Natural killer cell (primary cell): ENCODE data around the gene BCAS3. TPM values are rescaled to one million over a fixed set of nuclear protein-coding genes. Genes with fewer than 3 reads are reported as not detected.

Experiments used
- ATAC-seq, 3 donors: fragments of 150-1000 bp in 2 of 3; fragments of 200-7000 bp in 1 of 3; cut with Tn5 transposase; 1 replicate in 1 of 3; 2 replicates in 2 of 3; pipeline ENCODE4 v1.10.0; 2021; ENCODE audit warnings: mild to moderate bottlenecking in 2 of 3, moderate library complexity in 2 of 3
- DNase-seq, 2 donors: peaks; one replicate each; pipeline versions ENCODE4 v3.0.0 to v3.0.0-alpha.2; 2013 to 2021; ENCODE audit warnings: mixed read lengths in 1 of 2
- H3K27ac ChIP-seq: one replicate; pipeline ENCODE4 v1.5.1; 2013; ENCODE audit warnings: mild to moderate bottlenecking, low read length
- H3K27me3 ChIP-seq: one replicate; pipeline ENCODE4 v1.6.1; 2013; ENCODE audit warnings: low read length; ENCODE audit not compliant: control insufficient read depth, insufficient read depth
- H3K36me3 ChIP-seq: one replicate; pipeline ENCODE4 v1.6.1; 2013; ENCODE audit warnings: low read length; ENCODE audit not compliant: control insufficient read depth, insufficient read depth
- H3K4me1 ChIP-seq: one replicate; pipeline ENCODE4 v1.6.1; 2013; ENCODE audit warnings: low read length; ENCODE audit not compliant: control insufficient read depth, insufficient read depth
- H3K4me3 ChIP-seq: one replicate; pipeline ENCODE4 v1.5.1; 2013; ENCODE audit warnings: low read length
- H3K9me3 ChIP-seq: one replicate; pipeline ENCODE4 v1.6.1; 2013; ENCODE audit warnings: low read length; ENCODE audit not compliant: control insufficient read depth, insufficient read depth
- H3K27ac Mint-ChIP-seq, 2 donors: one replicate each; pipeline ENCODE4 v1.8.0; 2022; ENCODE audit warnings: mild to moderate bottlenecking in 2 of 2, mixed read lengths in 2 of 2, moderate library complexity in 1 of 2
- H3K27me3 Mint-ChIP-seq, 2 donors: one replicate each; pipeline ENCODE4 v1.8.0; 2022; ENCODE audit warnings: low read depth in 2 of 2, mixed read lengths in 2 of 2
- H3K36me3 Mint-ChIP-seq: one replicate; pipeline ENCODE4 v1.8.0; 2022; ENCODE audit warnings: mixed read lengths
- H3K4me1 Mint-ChIP-seq, 2 donors: one replicate each; pipeline ENCODE4 v1.8.0; 2022; ENCODE audit warnings: mixed read lengths in 2 of 2
- H3K4me3 Mint-ChIP-seq: one replicate; pipeline ENCODE4 v1.8.0; 2022; ENCODE audit warnings: mild to moderate bottlenecking, moderate library complexity, mixed read lengths
- H3K9me3 Mint-ChIP-seq, 2 donors: one replicate each; pipeline ENCODE4 v1.8.0; 2022; ENCODE audit warnings: mixed read lengths in 2 of 2
- CTCF ChIP-seq: fragments of 200-600 bp; IDR thresholded peaks from one replicate; pipeline ENCODE4 v1.8.0; 2022; ENCODE audit warnings: antibody characterized with exemption
- WGBS: methylation state at CpG from one replicate; pipeline ENCODE4 v1.1.7; 2013; ENCODE audit warnings: missing lambda C conversion rate; ENCODE audit not compliant: insufficient coverage; 5-methylcytosine and 5-hydroxymethylcytosine counted together
- intact Hi-C: fragments of 100-400 bp; cut with micrococcal nuclease; formaldehyde crosslinking; loops from one replicate; pipeline ENCODE4 v1.14.2; 2022
- total RNA-seq, 4 donors: library from RNA; stranded (reverse); fragments of 120-200 nt in 1 of 4; gene quantifications; one replicate each; pipeline versions ENCODE4 v1.2.3 to v1.2.4, GENCODE V29; 2013 to 2022

Gene BCAS3
- total RNA-seq, 3 donors from 2014 or later (not counting 1 experiment from before 2014, with no cell fraction given) = 60.5 to 87.8 (median 72.0) TPM

- Mint-ChIP-seq H3K27ac (no peak overlapping the region), H3K36me3 (no peaks in the 10 kb centered on the region), H3K4me3 (no peak overlapping the region), H3K27me3 (peaks cover 18 to 19% of the 10 kb centered on the region in 2 donors), H3K4me1 (peaks cover 5 to 11% of the 10 kb centered on the region in 2 donors), H3K9me3 (no peaks in the 10 kb centered on the region)
- no peak overlapping the region for H3K27ac ChIP-seq
- TF ChIP-seq CTCF = no peak
- H3K27me3 ChIP-seq = peaks cover 22% of the 10 kb centered on the region
- H3K36me3 ChIP-seq = no peaks in the 10 kb centered on the region
- DNase-seq (no peak), ATAC-seq (no peak)
- no peak overlapping the region for H3K4me3 ChIP-seq
- H3K9me3 ChIP-seq = no peaks in the 10 kb centered on the region
- intact Hi-C loops = loop anchor here (5.0 kb wide), 1 partner anchor 672 kb away; no protein-coding TSS in a partner anchor
- 92% methylated on average over 7 of the region's 7 CpGs for WGBS
- H3K4me1 ChIP-seq = peaks cover 22% of the 10 kb centered on the region
Measured at GRCh38 chr17:61393904-61394629, 716.4 kb downstream of the BCAS3 start.

- WGBS = 91% methylated on average over 10 of the region's 10 CpGs
- no peak overlapping the region for H3K27ac ChIP-seq
- ATAC-seq (no peak), DNase-seq (no peak)
- H3K36me3 ChIP-seq = no peaks in the 10 kb centered on the region
- H3K4me3 ChIP-seq = no peak overlapping the region
- no peaks in the 10 kb centered on the region for H3K9me3 ChIP-seq
- H3K4me1 ChIP-seq = peaks cover 21% of the 10 kb centered on the region
- Mint-ChIP-seq H3K27me3 (peaks cover 16 to 18% of the 10 kb centered on the region in 2 donors), H3K9me3 (no peaks in the 10 kb centered on the region), H3K36me3 (no peaks in the 10 kb centered on the region), H3K27ac (no peak overlapping the region), H3K4me3 (no peak overlapping the region), H3K4me1 (peaks cover 5% of the 10 kb centered on the region in 2 donors)
- intact Hi-C loops = loop anchor here (5.0 kb wide), 1 partner anchor 673 kb away; no protein-coding TSS in a partner anchor
- peaks cover 24% of the 10 kb centered on the region for H3K27me3 ChIP-seq
- no peak for TF ChIP-seq CTCF
Measured at GRCh38 chr17:61394630-61395408, 717.2 kb downstream of the BCAS3 start.

- TF ChIP-seq CTCF = no peak
- WGBS = 31% methylated on average over 38 of the region's 38 CpGs
- Histone ChIP-seq H3K4me1 (peaks cover 22% of the 10 kb centered on the region), H3K4me3 (no peak overlapping the region), H3K9me3 (no peaks in the 10 kb centered on the region), H3K36me3 (no peaks in the 10 kb centered on the region), H3K27ac (no peak overlapping the region), H3K27me3 (peaks cover 24% of the 10 kb centered on the region)
- Mint-ChIP-seq H3K9me3 (no peaks in the 10 kb centered on the region), H3K4me1 (peaks cover 5% of the 10 kb centered on the region in 2 donors), H3K27me3 (peaks cover 16 to 18% of the 10 kb centered on the region in 2 donors), H3K36me3 (no peaks in the 10 kb centered on the region), H3K27ac (no peak overlapping the region), H3K4me3 (no peak overlapping the region)
- ATAC-seq (no peak), DNase-seq (no peak)
- intact Hi-C loops = no loop called here
Measured at GRCh38 chr17:61395409-61395982, 717.8 kb downstream of the BCAS3 start.
